Testis (tissue), 2 donors: ENCODE data around the gene SBF1.
"Not testable (repeated sequence)": the region's sequence is repeated elsewhere in the genome, so short reads cannot be mapped to it uniquely, and the experiment has no call there.

Source experiments
- CTCF ChIP-seq, 3 experiments: fragments of 450-650 bp in 2 of 3; fragments of 200-600 bp in 1 of 3; sonication (generic) in 1 of 3; IDR thresholded peaks; one replicate each; pipeline ENCODE4 v1.5.1; 2016 to 2019; ENCODE audit warnings: antibody characterized with exemption in 3 of 3, mild to moderate bottlenecking in 2 of 3, moderate library complexity in 1 of 3
- POLR2A ChIP-seq: fragments of 450-650 bp; IDR thresholded peaks from one replicate; pipeline ENCODE4 v1.6.1; 2017; ENCODE audit warnings: antibody characterized with exemption, mild to moderate bottlenecking, moderate library complexity

GRCh38 chr22:50408954-50409353, 65.9 kb downstream of the SBF1 start:
- not testable (repeated sequence) for TF ChIP-seq CTCF (IDR thresholded peaks at IDR 0.05); POLR2A
